Raji (cell line): ENCODE data around the gene FAM47E.

Source experiments
- POLR2A ChIP-seq: IDR thresholded peaks from 2 replicates; pipeline ENCODE4 v1.6.1; 2011; ENCODE audit warnings: low read depth, low read length, control low read depth; ENCODE audit not compliant: insufficient read depth

The FAM47E gene, protein sequence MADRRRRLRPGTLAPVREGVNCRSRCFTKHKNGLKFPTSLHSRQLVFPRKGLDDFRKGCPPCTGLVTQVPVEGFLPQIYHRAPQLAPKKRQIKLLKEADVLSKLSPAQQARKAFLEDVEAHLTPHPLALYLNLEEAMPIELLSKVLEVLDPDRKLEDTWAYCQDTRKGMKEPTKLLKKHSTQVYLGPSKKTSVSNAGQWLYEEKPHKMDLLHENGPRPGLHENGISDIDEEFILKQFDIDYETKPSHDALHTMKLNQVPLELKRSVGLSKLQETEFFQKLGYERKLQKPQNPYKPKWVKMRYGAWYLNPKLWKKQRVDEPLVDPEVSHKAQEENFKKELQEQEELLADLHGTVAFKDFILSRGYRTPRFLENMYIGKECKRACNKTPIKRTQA

DNA sequence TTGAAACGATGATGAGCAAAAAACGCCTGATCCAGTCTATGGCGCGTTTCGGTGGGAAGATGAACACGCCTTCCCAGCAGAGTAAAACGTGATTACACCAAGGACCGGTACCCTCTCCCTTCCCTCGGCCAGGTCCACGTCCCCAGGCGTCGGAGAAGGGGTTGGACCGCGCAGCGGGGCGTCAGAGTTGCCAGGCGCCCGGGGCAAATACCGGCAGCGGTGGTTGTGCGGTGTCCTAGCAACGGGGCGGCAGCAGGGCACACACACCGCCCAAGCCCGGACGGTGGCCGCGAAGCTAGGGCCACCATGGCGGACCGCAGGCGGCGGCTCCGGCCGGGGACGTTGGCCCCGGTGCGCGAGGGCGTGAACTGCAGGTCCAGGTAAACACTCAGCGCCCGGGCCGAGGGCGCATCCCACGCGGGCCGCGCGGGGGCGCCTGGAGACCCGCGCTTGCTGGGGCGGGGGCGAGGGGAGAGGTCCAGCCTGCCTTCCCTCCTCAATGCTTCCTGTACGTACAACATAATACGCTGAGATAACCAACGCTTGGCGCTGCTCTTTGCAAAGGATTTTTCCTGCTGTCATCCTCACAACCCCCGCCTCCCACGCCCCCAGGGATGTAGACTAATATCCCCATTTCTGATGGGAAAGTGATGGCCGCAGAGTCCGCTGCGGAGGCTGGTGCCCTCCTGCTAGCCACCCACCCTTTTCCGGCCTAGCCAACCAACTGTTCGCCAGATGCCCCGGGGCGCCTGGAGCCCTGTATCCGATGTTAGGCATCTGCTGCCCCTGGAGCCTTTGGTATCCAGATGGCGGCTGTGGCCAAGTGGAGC lies at the start of gene FAM47E:
Gene FAM47E, plus strand, starts transcription at position 281 of the 830 bp plus-strand sequence. Its CDS starts 26 bp downstream, at position 307.
- no peak for TF ChIP-seq POLR2A

DNA sequence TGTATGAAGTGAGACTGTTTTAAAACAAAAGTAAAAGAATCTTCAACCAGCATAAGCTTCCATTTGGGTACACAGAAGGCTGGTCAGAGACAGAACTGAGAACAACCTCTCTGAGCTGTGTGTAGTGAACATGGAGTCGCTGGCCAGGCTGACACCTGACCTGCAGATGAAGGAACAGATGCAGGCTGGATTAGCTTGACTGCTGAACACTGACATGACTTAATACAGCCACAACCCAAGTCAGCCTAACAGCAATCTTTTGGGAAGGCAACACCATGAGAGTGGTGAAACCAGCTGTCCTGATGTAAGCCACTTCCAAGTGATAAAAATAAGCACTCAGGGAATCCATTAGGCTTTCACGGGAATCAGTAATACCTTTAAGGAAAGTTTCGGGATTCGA lies 48.0 kb upstream of the FAM47E start:
- TF ChIP-seq POLR2A = no peak

DNA sequence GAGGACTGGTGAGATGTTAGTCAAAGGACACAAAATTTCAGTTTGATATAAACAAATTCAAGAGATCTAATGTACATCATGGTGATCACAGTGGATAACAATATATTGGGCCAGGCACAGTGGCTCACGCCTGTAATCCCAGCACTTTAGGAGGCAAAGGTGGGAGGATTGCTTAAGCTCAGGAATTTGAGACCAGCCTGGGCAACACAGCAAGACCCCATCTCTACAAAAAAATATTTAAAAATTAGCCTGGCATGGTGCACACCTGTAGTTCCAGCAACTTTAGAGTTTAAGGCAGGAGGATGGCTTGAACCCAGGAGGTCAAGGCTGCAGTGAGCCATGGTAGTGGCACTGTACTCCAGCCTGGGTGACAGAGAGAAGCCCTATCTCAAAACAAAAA lies 46.6 kb upstream of the FAM47E start:
- TF ChIP-seq POLR2A = no peak

DNA sequence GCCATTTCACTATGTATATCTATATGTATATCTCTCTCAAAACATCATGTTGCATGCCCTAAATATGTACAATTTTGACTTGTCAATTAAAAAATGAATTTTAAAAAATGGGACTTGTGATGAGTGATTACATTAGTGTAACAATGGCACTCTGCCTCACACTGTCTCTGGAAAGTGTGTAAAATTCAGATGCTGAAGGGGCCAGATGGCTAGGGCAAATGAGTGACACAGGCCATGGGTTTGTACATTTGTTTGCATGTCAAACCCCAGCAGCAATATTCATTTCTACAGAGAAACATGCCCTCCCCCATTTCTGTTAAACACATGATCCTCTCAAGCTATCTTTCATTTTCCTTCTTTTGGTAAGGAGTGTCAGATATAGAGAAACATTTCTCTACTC lies 46.0 kb upstream of the FAM47E start:
- TF ChIP-seq POLR2A = no peak

DNA sequence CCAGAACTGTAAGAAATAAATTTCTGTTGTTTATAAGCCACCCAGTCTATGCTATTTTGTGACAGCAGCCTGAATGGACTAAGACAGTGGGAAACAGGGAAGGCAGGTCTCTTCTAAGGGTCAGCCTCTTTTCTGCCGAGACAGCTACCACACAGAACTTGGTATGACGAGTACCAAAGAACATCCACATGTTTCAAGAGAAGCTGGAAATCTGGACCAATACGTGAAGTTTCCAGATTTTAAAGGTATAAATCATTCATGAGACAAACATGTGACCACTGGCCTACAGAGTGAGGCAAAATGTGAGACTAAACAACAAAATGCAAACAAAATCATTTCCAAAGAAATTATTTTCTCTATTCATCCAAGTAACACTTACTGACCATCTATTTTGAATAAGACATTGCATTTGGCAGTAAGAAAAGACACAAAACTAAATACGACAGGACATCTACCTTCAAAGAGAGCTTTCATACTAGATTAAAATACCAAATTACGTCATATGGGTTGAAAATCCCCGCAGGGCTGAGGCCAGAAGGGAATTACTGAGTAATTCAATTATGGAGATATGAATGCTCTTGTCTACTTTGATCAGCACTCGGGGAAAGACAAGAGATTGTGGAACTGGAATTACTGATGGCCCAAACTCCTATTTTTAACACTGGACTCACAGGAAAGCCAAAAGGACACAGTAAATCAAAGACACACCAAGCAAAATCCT lies 45.1 kb upstream of the FAM47E start:
- TF ChIP-seq POLR2A = no peak

DNA sequence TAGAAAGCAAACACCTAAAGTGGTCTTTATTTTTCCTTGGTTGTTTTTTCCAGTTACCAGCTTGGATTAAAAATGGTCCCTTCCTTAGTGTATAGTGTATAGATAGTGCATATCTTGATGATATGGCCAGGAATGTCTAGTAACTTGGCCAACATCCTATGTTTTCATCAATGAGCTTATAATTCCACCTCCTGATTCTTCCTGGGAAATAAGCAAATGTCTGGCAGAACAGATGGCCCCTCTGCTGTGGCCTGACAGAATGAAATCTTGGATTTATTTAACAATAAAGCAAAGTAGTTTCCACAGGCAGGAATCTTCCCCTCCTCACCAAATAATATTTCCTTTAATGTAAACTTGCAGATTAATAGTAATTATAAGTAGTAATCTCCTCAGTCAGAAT lies 44.0 kb upstream of the FAM47E start:
- TF ChIP-seq POLR2A = no peak

DNA sequence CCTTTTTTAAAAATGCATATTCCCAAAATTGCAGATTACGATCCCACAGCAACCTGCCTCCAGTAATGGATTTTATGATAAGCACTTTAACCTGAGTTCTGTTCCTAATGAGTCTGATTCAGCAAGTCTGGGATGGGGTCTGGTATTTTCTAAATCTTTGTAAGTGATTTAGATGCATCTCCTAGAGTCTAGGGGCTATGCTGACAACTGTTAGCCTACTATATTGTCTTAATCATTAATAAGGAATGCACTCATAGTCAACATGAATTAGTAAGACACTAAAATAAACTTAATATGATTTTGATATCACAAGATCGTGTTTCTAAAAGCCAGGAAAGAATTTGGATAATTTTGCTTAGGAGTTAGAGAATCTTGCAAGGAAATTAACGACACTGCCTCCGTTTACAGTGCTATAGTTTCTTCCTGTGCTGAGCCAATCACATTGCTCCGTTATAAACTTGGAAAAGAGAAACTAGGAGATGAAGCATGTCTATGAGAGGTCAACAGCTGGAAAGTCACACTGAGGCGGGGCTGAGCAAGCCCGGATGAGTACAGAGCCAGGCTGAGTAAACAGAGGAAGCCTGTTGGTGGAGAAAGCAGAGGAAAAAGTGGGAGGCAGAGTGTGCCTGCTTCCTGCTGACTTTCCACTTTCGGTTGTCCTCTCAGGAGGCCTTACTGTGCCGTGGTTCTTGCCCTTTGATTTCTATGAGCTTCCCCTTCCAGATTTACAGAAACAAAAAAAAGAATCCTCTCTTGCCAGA lies 43.3 kb upstream of the FAM47E start:
- TF ChIP-seq POLR2A = no peak

DNA sequence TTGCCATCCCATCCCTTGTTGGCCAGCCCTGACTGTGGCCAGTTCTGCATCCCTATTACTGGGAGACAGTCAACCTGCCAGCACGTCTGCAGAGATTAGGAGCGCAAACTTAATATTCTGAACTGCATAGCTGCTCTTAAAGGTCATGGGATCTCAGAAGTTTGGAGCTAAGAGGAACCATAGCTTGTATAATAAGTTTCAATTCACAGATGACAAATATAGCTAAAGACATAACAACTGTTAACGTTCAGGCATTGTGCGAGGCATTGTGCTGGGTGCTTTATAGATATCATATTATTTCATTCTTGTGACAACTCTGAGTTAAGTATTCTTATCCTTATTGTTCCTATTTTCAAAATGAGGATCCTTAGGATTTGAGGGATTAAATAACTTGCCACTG lies 41.6 kb upstream of the FAM47E start:
- no peak for TF ChIP-seq POLR2A

DNA sequence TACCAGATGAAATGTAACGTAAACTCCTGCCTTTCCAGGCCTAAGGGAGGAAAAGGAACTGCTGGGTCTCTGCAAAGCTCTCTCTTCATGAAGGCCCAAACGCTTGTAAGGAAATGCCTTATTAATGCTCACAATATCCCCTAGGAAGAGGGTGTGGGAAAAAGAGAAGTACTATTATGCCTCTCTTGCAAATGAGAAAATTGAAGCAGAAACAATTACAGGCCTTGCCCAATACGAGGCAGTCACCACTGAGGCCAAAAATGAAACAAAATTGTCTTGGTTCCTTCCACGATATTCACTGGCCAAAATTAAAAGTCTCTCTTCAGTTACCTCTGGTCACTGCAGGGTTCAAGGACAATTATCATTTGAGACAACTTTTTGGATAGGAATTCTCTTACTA lies 41.1 kb upstream of the FAM47E start:
- TF ChIP-seq POLR2A = no peak

DNA sequence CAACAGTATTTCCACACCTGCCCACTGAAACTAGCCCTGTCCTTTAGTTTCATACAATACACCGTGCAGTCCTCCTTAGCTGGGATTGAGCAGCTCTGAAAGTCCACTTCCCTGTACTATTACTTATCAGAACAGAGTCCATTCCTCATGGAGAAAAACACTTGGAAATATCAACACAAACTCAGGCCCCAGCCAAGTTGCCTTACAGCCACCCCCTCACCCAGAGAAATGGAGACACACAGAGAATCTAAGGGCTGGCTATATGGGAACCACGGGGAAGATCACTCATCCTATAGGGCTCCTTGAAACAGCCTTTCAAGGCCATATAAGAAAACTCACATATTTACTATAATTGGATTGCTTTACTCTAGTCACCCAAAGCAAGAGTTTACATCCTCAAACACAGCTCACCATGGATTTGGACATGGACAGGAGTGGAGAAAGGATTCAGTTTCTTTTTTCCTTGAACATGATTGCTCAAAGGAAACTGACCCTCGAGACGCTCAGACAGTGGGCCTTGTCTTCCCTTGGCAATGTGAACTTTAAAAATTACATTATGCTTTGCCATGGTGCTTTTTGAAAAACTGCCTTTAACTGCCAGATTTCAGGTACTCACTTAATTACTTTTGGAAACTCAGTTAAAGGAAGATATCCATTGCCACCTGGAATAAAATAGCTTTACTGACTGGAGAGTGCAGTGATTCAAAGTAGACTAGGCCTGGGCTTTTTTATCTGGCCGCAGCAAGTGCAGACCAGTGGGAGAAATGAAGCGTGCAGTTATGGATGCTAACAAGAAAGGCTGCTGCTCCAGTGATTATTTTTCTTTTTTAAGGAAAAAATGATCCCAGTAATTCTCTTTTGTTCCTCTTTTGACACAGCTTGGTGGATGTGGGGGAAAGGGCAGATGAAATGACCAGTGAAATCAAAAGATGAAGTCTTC lies 39.5 kb upstream of the FAM47E start:
- no peak for TF ChIP-seq POLR2A

DNA sequence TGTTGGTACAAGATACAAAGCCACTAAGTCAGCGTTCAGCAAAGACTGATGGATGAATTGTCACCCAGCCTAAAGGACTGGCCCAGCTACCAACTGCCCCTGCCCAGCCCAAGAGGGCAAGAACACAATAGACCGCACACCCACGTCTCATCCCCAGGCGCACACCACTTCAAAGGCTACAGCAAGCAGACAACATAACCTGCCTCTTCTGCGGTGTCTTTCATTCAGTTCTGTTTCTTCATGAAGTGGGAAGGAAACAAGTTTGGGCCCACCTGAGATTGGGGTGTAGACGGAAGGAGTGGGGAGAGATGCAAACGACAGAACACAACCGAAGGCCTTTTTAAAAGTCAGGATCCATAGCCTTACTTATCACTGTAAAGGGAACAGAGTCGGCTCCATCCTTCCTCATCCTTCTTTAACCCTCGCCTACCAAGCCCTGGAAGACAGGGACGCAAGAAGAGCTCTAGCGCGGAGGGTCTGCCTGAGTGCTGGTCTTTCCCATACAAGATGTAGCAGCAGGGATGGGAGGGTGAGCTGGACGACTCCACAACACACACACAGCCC lies 38.6 kb upstream of the FAM47E start:
- no peak for TF ChIP-seq POLR2A

DNA sequence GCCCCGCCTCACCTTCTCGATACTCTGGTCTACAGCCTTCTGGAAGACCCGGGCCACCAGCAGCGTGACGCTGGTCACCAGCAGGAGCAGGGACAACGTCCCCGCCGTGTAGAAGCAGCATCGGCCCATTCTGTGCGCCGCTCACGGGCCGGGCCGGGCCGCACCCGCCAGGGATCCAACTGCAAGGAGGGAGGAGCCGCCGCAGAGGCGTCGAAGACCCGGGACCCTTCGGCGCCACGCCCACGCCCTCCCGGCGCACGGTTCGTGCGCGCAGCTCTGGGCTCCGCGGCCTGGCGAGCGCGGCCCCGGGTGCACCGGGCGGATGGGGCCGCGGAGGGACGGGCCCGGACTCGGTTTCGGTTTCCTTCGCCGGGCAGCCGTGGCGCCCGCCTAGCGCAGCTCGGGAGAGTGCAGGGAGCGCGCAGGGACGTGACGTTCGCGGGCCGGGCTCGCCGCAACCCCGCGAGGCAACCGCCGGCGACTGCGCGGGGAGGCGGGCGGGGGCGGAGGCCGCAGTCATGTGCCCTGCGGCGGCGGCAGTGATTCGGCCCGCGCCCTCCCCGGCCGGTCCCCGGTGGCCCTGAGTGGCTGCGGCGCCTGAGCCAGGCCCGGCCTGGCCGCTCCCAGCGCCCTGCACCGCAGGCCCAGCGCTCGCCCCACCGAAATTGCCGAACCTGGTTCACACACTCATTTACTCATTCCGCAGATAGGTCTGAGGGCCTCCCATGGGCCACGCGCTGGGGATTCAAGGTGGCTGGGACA lies 37.9 kb upstream of the FAM47E start, which contains the start of gene SCARB2:
Gene SCARB2, minus strand, starts transcription at position 410 of the 762 bp plus-strand sequence. Its CDS starts 281 bp downstream, at position 129.
- peak; percentile 58 for TF ChIP-seq POLR2A
